Stimulated activated CD4-positive, alpha-beta T cell treated with anti-CD3 and anti-CD28 coated beads, Interleukin-15, amount 100 ng/mL, for 1 hour (primary cell): ENCODE data around the gene MTLN.
A peak's percentile ranks its signal among the peaks of the same experiment; 100 is the strongest.
"Not testable (repeated sequence)": the region's sequence is repeated elsewhere in the genome, so short reads cannot be mapped to it uniquely, and the experiment has no call there.

Source experiments
- DNase-seq, 2 donors: peaks; one replicate each; pipeline ENCODE4 v3.0.0-alpha.2; 2020; ENCODE audit warnings: low read depth in 1 of 2, low spot score in 1 of 2

The MTLN gene

GRCh38 chr2:110211938-110212858 lies at the start of gene MTLN:
TSS of gene MTLN (minus strand) at chr2:110212547. CDS start at chr2:110212525, 22 bp downstream.
- peak; percentile 43 to 48 for DNase-seq

GRCh38 chr2:110261910-110262309 lies 49.6 kb upstream of the MTLN start:
- not testable (repeated sequence) for DNase-seq

GRCh38 chr2:110248081-110248795 lies 35.9 kb upstream of the MTLN start:
- not testable (repeated sequence) for DNase-seq

- DNase-seq = not testable (repeated sequence)
Measured at GRCh38 chr2:110245488-110246435, 33.4 kb upstream of the MTLN start.

GRCh38 chr2:110243283-110243682 lies 30.9 kb upstream of the MTLN start:
- DNase-seq = not testable (repeated sequence)

- DNase-seq = not testable (repeated sequence)
Measured at GRCh38 chr2:110234514-110234913, 22.2 kb upstream of the MTLN start.

GRCh38 chr2:110229886-110230285 lies 17.5 kb upstream of the MTLN start:
- not testable (repeated sequence) for DNase-seq

GRCh38 chr2:110222626-110223025 lies 10.3 kb upstream of the MTLN start:
- DNase-seq = not testable (repeated sequence)

- no peak for DNase-seq
Measured at GRCh38 chr2:110221938-110222337, 9.6 kb upstream of the MTLN start.

- no peak for DNase-seq
Measured at GRCh38 chr2:110220190-110220564, 7.8 kb upstream of the MTLN start.

GRCh38 chr2:110219496-110220189 lies 7.3 kb upstream of the MTLN start:
- no peak for DNase-seq

GRCh38 chr2:110218889-110219288 lies 6.5 kb upstream of the MTLN start:
- DNase-seq = not testable (repeated sequence)

- no peak for DNase-seq
Measured at GRCh38 chr2:110216803-110217202, 4.5 kb upstream of the MTLN start.

- DNase-seq = no peak
Measured at GRCh38 chr2:110216199-110216598, 3.9 kb upstream of the MTLN start.

- no peak for DNase-seq
Measured at GRCh38 chr2:110215566-110216158, 3.3 kb upstream of the MTLN start.

GRCh38 chr2:110215091-110215490 lies 2.7 kb upstream of the MTLN start:
- no peak for DNase-seq

GRCh38 chr2:110213522-110213921 lies 1.2 kb upstream of the MTLN start:
- DNase-seq = not testable (repeated sequence)

GRCh38 chr2:110205660-110206455 lies 6.5 kb downstream of the MTLN start:
- no peak for DNase-seq
